OCI-M2 (cell line): ENCODE results near the gene NAT10.

Experiments used
- DNase-seq: peaks from one replicate; lab custom pipeline; 2025; ENCODE audit not compliant: unreplicated experiment; lab: John Stamatoyannopoulos, UW

The NAT10 gene

GRCh38 chr11:34105957-34106504, 602 bp downstream of the NAT10 start:
- DNase-seq = no peak

- DNase-seq = no peak
Observed at GRCh38 chr11:34111722-34112270, 6.4 kb downstream of the NAT10 start.

GRCh38 chr11:34114014-34114413, 8.6 kb downstream of the NAT10 start:
- no peak for DNase-seq

GRCh38 chr11:34114471-34114870, 9.0 kb downstream of the NAT10 start:
- no peak for DNase-seq

- DNase-seq = no peak
Observed at GRCh38 chr11:34120651-34121050, 15.2 kb downstream of the NAT10 start.

- no peak for DNase-seq
Observed at GRCh38 chr11:34124885-34125668, 19.6 kb downstream of the NAT10 start.

GRCh38 chr11:34126959-34127848, 21.8 kb downstream of the NAT10 start:
- no peak for DNase-seq

- DNase-seq = no peak
Observed at GRCh38 chr11:34128824-34129223, 23.4 kb downstream of the NAT10 start.

GRCh38 chr11:34132261-34132965, 27.0 kb downstream of the NAT10 start:
- DNase-seq = no peak

GRCh38 chr11:34134765-34135164, 29.3 kb downstream of the NAT10 start:
- DNase-seq = no peak

- DNase-seq = no peak
Observed at GRCh38 chr11:34135439-34135838, 30.0 kb downstream of the NAT10 start.

GRCh38 chr11:34136420-34136819, 31.0 kb downstream of the NAT10 start:
- no peak for DNase-seq

- DNase-seq = no peak
Observed at GRCh38 chr11:34139346-34139745, 33.9 kb downstream of the NAT10 start.

GRCh38 chr11:34140149-34140548, 34.7 kb downstream of the NAT10 start:
- no peak for DNase-seq

GRCh38 chr11:34143048-34143447, 37.6 kb downstream of the NAT10 start:
- no peak for DNase-seq

- DNase-seq = no peak
Observed at GRCh38 chr11:34145073-34145472, 39.6 kb downstream of the NAT10 start.

GRCh38 chr11:34145847-34146381, 40.5 kb downstream of the NAT10 start:
- no peak for DNase-seq

- no peak for DNase-seq
Observed at GRCh38 chr11:34146411-34146810, 41.0 kb downstream of the NAT10 start.

GRCh38 chr11:34146866-34147265, 41.4 kb downstream of the NAT10 start:
- DNase-seq = no peak

- DNase-seq = no peak
Observed at GRCh38 chr11:34147581-34147980, 42.2 kb downstream of the NAT10 start.
